Right atrium auricular region (tissue), 2 donors: ENCODE measurements around the gene CCSER2. TPM values are rescaled to one million over a fixed set of nuclear protein-coding genes. Genes with fewer than 3 reads are reported as not detected.

Experiments
- DNase-seq: peaks from one replicate; pipeline ENCODE4 v3.0.0-alpha.2; 2019; ENCODE audit warnings: low spot score
- H3K27ac ChIP-seq, 2 donors: fragments of 200-600 bp; sonication (generic); 1 replicate in 1 of 2; 2 replicates in 1 of 2; pipeline ENCODE4 v1.5.1; 2016 to 2019
- H3K27me3 ChIP-seq, 2 donors: fragments of 200-600 bp; sonication (generic); one replicate each; pipeline versions ENCODE4 v1.5.1 to v1.6.0; 2017 to 2019
- H3K36me3 ChIP-seq: fragments of 200-600 bp; sonication (generic); one replicate; pipeline ENCODE4 v1.5.1; 2016
- H3K4me1 ChIP-seq, 2 donors: fragments of 200-600 bp; sonication (generic); one replicate each; pipeline versions ENCODE4 v1.5.1 to v1.6.0; 2017 to 2019
- H3K4me3 ChIP-seq, 2 donors: fragments of 200-600 bp; sonication (generic); 1 replicate in 1 of 2; 2 replicates in 1 of 2; pipeline ENCODE4 v1.5.1; 2017 to 2019; ENCODE audit warnings: mild to moderate bottlenecking in 1 of 2, moderate library complexity in 1 of 2
- H3K9me3 ChIP-seq, 2 donors: fragments of 200-600 bp; sonication (generic); one replicate each; pipeline ENCODE4 v1.5.1; 2019
- CTCF ChIP-seq, 2 donors: fragments of 200-600 bp; sonication (generic); IDR thresholded peaks; one replicate each; pipeline ENCODE4 v1.5.1; 2019; ENCODE audit warnings: antibody characterized with exemption in 2 of 2
- total RNA-seq, 2 donors: library from RNA; depleted of rRNA; stranded (reverse); fragments of >200 nt; gene quantifications; one replicate each; pipeline ENCODE4 v1.1.0, GENCODE V29; 2016

The CCSER2 gene
- total RNA-seq, 2 donors from 2014 or later, result 77.1 to 91.6 TPM

DNA sequence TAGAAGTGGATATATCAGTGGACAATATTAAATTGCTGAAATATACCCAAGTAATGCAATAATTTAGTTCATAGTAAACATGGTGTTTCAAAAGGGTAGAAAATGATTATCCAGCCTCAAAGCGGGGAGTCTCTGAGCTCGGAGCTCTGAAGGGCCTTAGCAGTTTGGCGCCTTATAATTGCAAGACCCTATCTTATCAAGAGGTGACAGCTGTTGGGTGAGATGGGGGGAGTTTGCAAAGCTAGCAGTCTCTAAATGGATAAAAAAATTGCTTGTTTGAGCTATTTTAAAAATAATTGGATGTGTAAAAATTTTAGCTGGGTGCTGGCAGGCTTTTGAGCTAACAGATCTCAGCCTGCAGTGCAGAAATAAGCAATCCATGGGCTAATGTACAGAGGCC, 219.2 kb downstream of the CCSER2 start:
- H3K4me1 ChIP-seq, result no peaks in the 10 kb centered on the region
- no peaks in the 10 kb centered on the region for H3K27me3 ChIP-seq
- H3K9me3 ChIP-seq, result no peaks in the 10 kb centered on the region
- TF ChIP-seq CTCF (IDR thresholded peaks at IDR 0.05), result no peak
- H3K27ac ChIP-seq, result no peak overlapping the region
- H3K4me3 ChIP-seq, result no peak overlapping the region
- DNase-seq, result no peak
- no peaks in the 10 kb centered on the region for H3K36me3 ChIP-seq

- no peak overlapping the region for H3K4me3 ChIP-seq
- no peak for DNase-seq
- no peak for TF ChIP-seq CTCF (IDR thresholded peaks at IDR 0.05)
- no peaks in the 10 kb centered on the region for H3K27me3 ChIP-seq
- H3K27ac ChIP-seq, result no peak overlapping the region
- no peaks in the 10 kb centered on the region for H3K4me1 ChIP-seq
- H3K36me3 ChIP-seq, result no peaks in the 10 kb centered on the region
- H3K9me3 ChIP-seq, result no peaks in the 10 kb centered on the region
Observed at GRCh38 chr10:84548869-84549268, 220.5 kb downstream of the CCSER2 start.

- Histone ChIP-seq H3K4me1 (no peaks in the 10 kb centered on the region), H3K36me3 (no peaks in the 10 kb centered on the region), H3K4me3 (no peak overlapping the region), H3K27me3 (no peaks in the 10 kb centered on the region), H3K9me3 (no peaks in the 10 kb centered on the region), H3K27ac (no peak overlapping the region)
- TF ChIP-seq CTCF (IDR thresholded peaks at IDR 0.05), result no peak
- DNase-seq, result no peak
Observed at GRCh38 chr10:84549368-84550165, 221.2 kb downstream of the CCSER2 start.

DNA sequence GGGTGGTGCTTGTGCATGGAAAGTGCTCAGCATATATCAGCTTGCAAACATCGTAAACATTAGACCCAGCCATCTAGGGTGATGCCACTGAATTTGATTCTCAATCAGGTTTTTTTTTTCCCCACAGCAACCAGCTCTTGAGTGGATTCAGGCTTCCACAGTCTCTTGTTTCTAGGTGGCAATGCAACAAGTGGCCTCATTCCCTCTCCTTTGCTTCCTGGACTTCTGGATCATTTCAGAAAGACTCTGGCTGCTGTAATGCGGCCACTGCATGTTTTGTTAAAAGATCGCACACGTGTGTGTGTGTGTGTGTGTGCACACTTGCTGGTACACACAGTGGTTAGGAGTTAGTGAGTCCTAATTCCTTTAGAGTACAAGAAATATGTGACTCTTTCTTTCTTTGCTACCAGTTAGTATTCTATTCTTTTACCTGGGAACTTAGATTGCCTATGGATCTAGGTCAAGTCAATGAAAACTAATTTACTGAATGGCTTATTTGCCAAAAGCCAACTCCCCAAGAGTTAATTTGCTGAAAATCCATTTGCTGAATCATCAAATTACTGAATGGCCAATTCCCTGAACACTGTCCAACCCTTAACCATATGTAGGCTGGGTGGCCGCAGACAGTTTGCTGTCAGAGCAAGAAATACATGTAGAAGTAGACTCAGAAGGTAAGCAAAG, 222.5 kb downstream of the CCSER2 start:
- Histone ChIP-seq H3K27me3 (no peaks in the 10 kb centered on the region), H3K27ac (no peak overlapping the region), H3K36me3 (no peaks in the 10 kb centered on the region), H3K9me3 (no peaks in the 10 kb centered on the region), H3K4me1 (no peaks in the 10 kb centered on the region), H3K4me3 (no peak overlapping the region)
- no peak for DNase-seq
- TF ChIP-seq CTCF (IDR thresholded peaks at IDR 0.05), result no peak

GRCh38 chr10:84551437-84552120, 223.2 kb downstream of the CCSER2 start:
- H3K27me3 ChIP-seq, result no peaks in the 10 kb centered on the region
- H3K36me3 ChIP-seq, result no peaks in the 10 kb centered on the region
- no peaks in the 10 kb centered on the region for H3K9me3 ChIP-seq
- H3K4me1 ChIP-seq, result no peaks in the 10 kb centered on the region
- no peak for DNase-seq
- no peak overlapping the region for H3K4me3 ChIP-seq
- TF ChIP-seq CTCF (IDR thresholded peaks at IDR 0.05), result no peak
- no peak overlapping the region for H3K27ac ChIP-seq
